Pancreas (tissue), 10 donors: ENCODE measurements around the gene LST1. TPM values are rescaled to one million over a fixed set of nuclear protein-coding genes. Genes with fewer than 3 reads are reported as not detected.

Experiments used
- ATAC-seq, 4 donors: fragments of 200-7000 bp; cut with Tn5 transposase; one replicate each; pipeline versions ENCODE4 v1.8.0 to v1.9.1; 2020; ENCODE audit warnings: mild to moderate bottlenecking in 4 of 4, moderate library complexity in 4 of 4
- DNase-seq, 6 donors: peaks; one replicate each; pipeline ENCODE4 v3.0.0-alpha.2; 2020
- FAIRE-seq: peaks from 2 replicates; lab custom pipeline; 2012; peaks lifted over from hg19 to GRCh38; lab: Jason Lieb, UNC
- H3K27ac ChIP-seq, 4 donors: fragments of 200-600 bp; sonication (generic); 1 replicate in 3 of 4; 2 replicates in 1 of 4; pipeline versions ENCODE4 v1.5.0 to v1.8.0; 2020
- H3K27me3 ChIP-seq, 4 donors: fragments of 200-600 bp; one replicate each; pipeline ENCODE4 v1.8.0; 2021
- H3K36me3 ChIP-seq, 3 donors: fragments of 200-600 bp; sonication (generic) in 1 of 3; one replicate each; pipeline versions ENCODE4 v1.5.0 to v1.8.0; 2020 to 2021
- H3K4me1 ChIP-seq, 3 donors: fragments of 200-600 bp; one replicate each; pipeline ENCODE4 v1.8.0; 2021
- H3K4me3 ChIP-seq, 4 donors: fragments of 200-600 bp; sonication (generic) in 2 of 4; one replicate each; pipeline versions ENCODE4 v1.5.0 to v1.8.0; 2020 to 2021
- H3K9me3 ChIP-seq, 4 donors: fragments of 200-600 bp; one replicate each; pipeline ENCODE4 v1.8.0; 2021
- CTCF ChIP-seq, 4 donors: fragments of 200-600 bp; sonication (generic) in 3 of 4; IDR thresholded peaks; one replicate each; pipeline versions ENCODE4 v1.5.0 to v1.8.0; 2021; ENCODE audit warnings: antibody characterized with exemption in 4 of 4
- WGBS, 2 donors: extraction: QIAGEN DNeasy Blood & Tissue Kit; methylation state at CpG; one replicate each; pipeline ENCODE4 v1.1.7; 2013; 5-methylcytosine and 5-hydroxymethylcytosine counted together
- intact Hi-C, 3 donors: fragments of 100-400 bp; cut with DNase I; formaldehyde crosslinking; loops; one replicate each; pipeline versions ENCODE4 v1.11.1 to v1.14.2; 2022
- polyA plus RNA-seq, 2 donors: library from polyadenylated mRNA; stranded (reverse); fragments of 200-250 nt; gene quantifications; one replicate each; pipeline ENCODE4 v1.2.3, GENCODE V29; 2013
- total RNA-seq, 6 donors: library from RNA; stranded (reverse); fragmentation: NEBNext Ultra II Directional in 4 of 6; extraction: Animal tissue kit (Norgen Biotek cat#: 25700) in 4 of 6; gene quantifications; one replicate each; pipeline versions ENCODE4 v1.2.1 to v1.2.4, GENCODE V29; 2021 to 2023
- donor health status: healthy with polysubstance abuse.
- donor health status: DM: no; HTN: no; CAD: no; lungs with moderate emphysema.
- donor health status: DM: no; HTN: no; CAD: no.
- donor health status: control.
- donor health status: control.
- donor health status: Bipolar disorder and iron deficiency.
- donor health status: DM: yes; HTN: yes; CAD: no.
- donor health status: DM: no; HTN: no; CAD: no.
- donor health status: DM: no; HTN: no; CAD: no.
- donor health status: DM: yes; HTN: yes; CAD: no.

LST1 gene
- total and polyA plus RNA-seq, 8 donors, result 0.56 to 12.9 (median 4.7) TPM

GRCh38 chr6:31568537-31568961, 17.5 kb upstream of the LST1 start:
- intact Hi-C loops, result no loop called here
- Histone ChIP-seq H3K4me1 (no peaks in the 10 kb centered on the region), H3K9me3 (no peaks in the 10 kb centered on the region), H3K27me3 (no peaks in the 10 kb centered on the region), H3K36me3 (no peaks in the 10 kb centered on the region), H3K27ac (no peak overlapping the region), H3K4me3 (no peak overlapping the region)
- ATAC-seq (peak in 2 of 4 donors; percentile 45 to 73), FAIRE-seq (no peak), DNase-seq (no peak)
- no peak for TF ChIP-seq CTCF (IDR thresholded peaks at IDR 0.05)
- WGBS, 2 donors, result 60 to 75% methylated on average over 3 of the region's 3 CpGs

- WGBS, 2 donors, result 43 to 48% methylated on average over 1 of the region's 1 CpG
- H3K27ac ChIP-seq, result no peak overlapping the region
- H3K36me3 ChIP-seq, result no peaks in the 10 kb centered on the region
- no peaks in the 10 kb centered on the region for H3K4me1 ChIP-seq
- ATAC-seq (no peak), FAIRE-seq (no peak), DNase-seq (peak in 1 of 6 donors; percentile 2)
- TF ChIP-seq CTCF (IDR thresholded peaks at IDR 0.05), result no peak
- H3K4me3 ChIP-seq, result no peak overlapping the region
- intact Hi-C loops, result no loop called here
- H3K9me3 ChIP-seq, result no peaks in the 10 kb centered on the region
- no peaks in the 10 kb centered on the region for H3K27me3 ChIP-seq
These were observed 16.1 kb upstream of the LST1 start for GRCh38 chr6:31569861-31570536.

GRCh38 chr6:31572041-31572911, 13.8 kb upstream of the LST1 start, which contains the start of gene LTA:
Gene LTA, plus strand, starts transcription at chr6:31572289. Its CDS starts 454 bp downstream, at chr6:31572743.
- intact Hi-C loops, result no loop called here
- FAIRE-seq (no peak), ATAC-seq (no peak), DNase-seq (peak in 1 of 6 donors; percentile 57)
- whole genome bisulfite sequencing, 2 donors, result 74 to 78% methylated on average over 26 to 27 of the region's 27 CpGs
- Histone ChIP-seq H3K4me1 (no peaks in the 10 kb centered on the region), H3K36me3 (no peaks in the 10 kb centered on the region), H3K27ac (no peak within 1 kb of the TSS), H3K9me3 (no peaks in the 10 kb centered on the region), H3K27me3 (no peaks in the 10 kb centered on the region), H3K4me3 (no peak within 1 kb of the TSS)
- no peak for TF ChIP-seq CTCF (IDR thresholded peaks at IDR 0.05)

- Histone ChIP-seq H3K27me3 (no peaks in the 10 kb centered on the region), H3K4me3 (no peak overlapping the region), H3K9me3 (no peaks in the 10 kb centered on the region), H3K4me1 (peaks cover 0 to 6% (median 0%) of the 10 kb centered on the region in 3 donors), H3K36me3 (no peaks in the 10 kb centered on the region), H3K27ac (no peak overlapping the region)
- TF ChIP-seq CTCF (IDR thresholded peaks at IDR 0.05), result no peak
- intact Hi-C loops, result no loop called here
- ATAC-seq, result no peak
- no peak for FAIRE-seq
- peak in 1 of 6 donors; percentile 15 for DNase-seq
- WGBS, 2 donors, result 67 to 70% methylated on average over 9 of the region's 9 CpGs
These were observed 12.6 kb upstream of the LST1 start for GRCh38 chr6:31573239-31574105.
